Measurements from ENCODE around the gene HBE1. TPM values are rescaled to one million over a fixed set of nuclear protein-coding genes. Genes with fewer than 3 reads are reported as not detected.
A peak's percentile ranks its signal among the peaks of the same experiment; 100 is the strongest.

HBE1 gene
- total and polyA plus RNA-seq, 9 of the 15 experiments (the other 6 are each of a cell fraction or from before 2014, with no cell fraction given), result 612 to 10,250 (median 2,181) TPM

DNA sequence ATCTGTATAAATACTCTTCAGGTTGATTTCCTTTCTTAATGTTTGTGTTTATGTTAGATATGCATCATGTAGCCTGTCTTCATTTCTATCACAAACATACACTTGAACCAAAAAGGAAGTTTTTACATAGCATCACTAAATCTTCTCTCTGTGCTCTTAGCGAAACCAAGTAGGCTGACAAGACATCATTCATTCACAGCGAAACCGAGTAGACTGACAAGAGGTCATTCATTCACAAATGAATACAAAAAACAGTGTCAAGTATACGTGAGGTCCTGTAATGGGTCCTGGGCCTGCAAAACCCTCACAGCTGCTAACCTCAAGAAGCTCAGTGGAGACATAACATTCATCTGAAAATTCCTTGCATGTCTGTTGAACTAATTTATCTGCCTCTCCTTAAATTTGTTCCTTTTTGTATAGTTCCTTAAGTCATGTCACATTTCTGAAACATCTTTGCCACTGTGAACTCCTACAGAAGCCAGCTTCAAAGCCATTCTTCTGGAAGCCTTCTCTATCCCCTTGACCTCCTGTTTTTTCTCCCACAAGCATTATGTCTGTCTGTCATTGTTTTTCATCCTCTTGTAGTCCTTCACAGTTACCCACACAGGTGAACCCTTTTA, 9.8 kb upstream of the HBE1 start (continued):
- TF ChIP-seq, protein P1, sequence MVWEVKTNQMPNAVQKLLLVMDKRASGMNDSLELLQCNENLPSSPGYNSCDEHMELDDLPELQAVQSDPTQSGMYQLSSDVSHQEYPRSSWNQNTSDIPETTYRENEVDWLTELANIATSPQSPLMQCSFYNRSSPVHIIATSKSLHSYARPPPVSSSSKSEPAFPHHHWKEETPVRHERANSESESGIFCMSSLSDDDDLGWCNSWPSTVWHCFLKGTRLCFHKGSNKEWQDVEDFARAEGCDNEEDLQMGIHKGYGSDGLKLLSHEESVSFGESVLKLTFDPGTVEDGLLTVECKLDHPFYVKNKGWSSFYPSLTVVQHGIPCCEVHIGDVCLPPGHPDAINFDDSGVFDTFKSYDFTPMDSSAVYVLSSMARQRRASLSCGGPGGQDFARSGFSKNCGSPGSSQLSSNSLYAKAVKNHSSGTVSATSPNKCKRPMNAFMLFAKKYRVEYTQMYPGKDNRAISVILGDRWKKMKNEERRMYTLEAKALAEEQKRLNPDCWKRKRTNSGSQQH (CRISPR knock-in tag; IDR thresholded peaks at IDR 0.05), result no peak
- 0 out of 2 replicates have a peak, but pooled peaks have one; percentile 17 for TF ChIP-seq SMAD4 (CRISPR knock-in tag; conservative IDR thresholded peaks at IDR 0.05)
- no peak for TF ChIP-seq COPS2 (conservative IDR thresholded peaks at IDR 0.05)
- no peak for TF ChIP-seq CHD4 (IDR thresholded peaks at IDR 0.05; ENCODE audit: insufficient read depth, insufficient replicate concordance, low read depth, low read length, poor library complexity, severe bottlenecking)
- 0 out of 2 replicates have a peak, but pooled peaks have one; percentile 7 for TF ChIP-seq ADNP (tag; IDR thresholded peaks at IDR 0.05)
- no peak for TF ChIP-seq ZNF75A (CRISPR knock-in tag; IDR thresholded peaks at IDR 0.05)
- TF ChIP-seq YY1 (IDR thresholded peaks at IDR 0.05; ENCODE audit: borderline replicate concordance in 1 of 3, control insufficient read depth in 1 of 3, extremely low read depth in 1 of 3, insufficient read depth in 3 of 3, insufficient read length in 1 of 3, insufficient replicate concordance in 2 of 3, low read depth in 1 of 3, low read length in 2 of 3), result no peak
- TF ChIP-seq MAFF (IDR thresholded peaks at IDR 0.05; ENCODE audit: low read length), result no peak
- TF ChIP-seq, protein P2, sequence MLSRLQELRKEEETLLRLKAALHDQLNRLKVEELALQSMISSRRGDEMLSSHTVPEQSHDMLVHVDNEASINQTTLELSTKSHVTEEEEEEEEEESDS (CRISPR knock-in tag; IDR thresholded peaks at IDR 0.05), result no peak
- TF ChIP-seq NFIC (IDR thresholded peaks at IDR 0.05), result no peak
- TF ChIP-seq, protein P3, sequence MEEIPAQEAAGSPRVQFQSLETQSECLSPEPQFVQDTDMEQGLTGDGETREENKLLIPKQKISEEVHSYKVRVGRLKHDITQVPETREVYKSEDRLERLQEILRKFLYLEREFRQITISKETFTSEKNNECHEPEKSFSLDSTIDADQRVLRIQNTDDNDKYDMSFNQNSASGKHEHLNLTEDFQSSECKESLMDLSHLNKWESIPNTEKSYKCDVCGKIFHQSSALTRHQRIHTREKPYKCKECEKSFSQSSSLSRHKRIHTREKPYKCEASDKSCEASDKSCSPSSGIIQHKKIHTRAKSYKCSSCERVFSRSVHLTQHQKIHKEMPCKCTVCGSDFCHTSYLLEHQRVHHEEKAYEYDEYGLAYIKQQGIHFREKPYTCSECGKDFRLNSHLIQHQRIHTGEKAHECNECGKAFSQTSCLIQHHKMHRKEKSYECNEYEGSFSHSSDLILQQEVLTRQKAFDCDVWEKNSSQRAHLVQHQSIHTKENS (CRISPR knock-in tag; IDR thresholded peaks at IDR 0.05), result no peak
- no peak for TF ChIP-seq GABPB1 (CRISPR knock-in tag; IDR thresholded peaks at IDR 0.05)
- TF ChIP-seq, protein P4, sequence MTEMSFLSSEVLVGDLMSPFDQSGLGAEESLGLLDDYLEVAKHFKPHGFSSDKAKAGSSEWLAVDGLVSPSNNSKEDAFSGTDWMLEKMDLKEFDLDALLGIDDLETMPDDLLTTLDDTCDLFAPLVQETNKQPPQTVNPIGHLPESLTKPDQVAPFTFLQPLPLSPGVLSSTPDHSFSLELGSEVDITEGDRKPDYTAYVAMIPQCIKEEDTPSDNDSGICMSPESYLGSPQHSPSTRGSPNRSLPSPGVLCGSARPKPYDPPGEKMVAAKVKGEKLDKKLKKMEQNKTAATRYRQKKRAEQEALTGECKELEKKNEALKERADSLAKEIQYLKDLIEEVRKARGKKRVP (CRISPR knock-in tag; IDR thresholded peaks at IDR 0.05), result no peak
- TF ChIP-seq DIDO1 (tag; IDR thresholded peaks at IDR 0.05; ENCODE audit: low read depth), result no peak

Data from K562 (cell line).